Type B pancreatic cell (in vitro differentiated cells): Measurements from ENCODE around the gene CDC20B. TPM values are rescaled to one million over a fixed set of nuclear protein-coding genes. Genes with fewer than 3 reads are reported as not detected.

Source experiments
- DNase-seq: peaks from one replicate; pipeline ENCODE4 v3.0.0; 2021; ENCODE audit warnings: mixed read lengths; ENCODE audit not compliant: unreplicated experiment; ENCODE audit errors: extremely low spot score
- H3K27ac Mint-ChIP-seq: 2 replicates; pipeline ENCODE4 v1.8.0; 2021; ENCODE audit warnings: mild to moderate bottlenecking, mixed read lengths
- H3K27me3 Mint-ChIP-seq: 2 replicates; pipeline ENCODE4 v1.8.0; 2021; ENCODE audit warnings: mixed read lengths
- H3K36me3 Mint-ChIP-seq: 2 replicates; pipeline ENCODE4 v1.8.0; 2021; ENCODE audit warnings: mixed read lengths
- H3K4me1 Mint-ChIP-seq: one replicate; pipeline ENCODE4 v1.8.0; 2021; ENCODE audit warnings: mixed read lengths; ENCODE audit not compliant: unreplicated experiment
- H3K4me3 Mint-ChIP-seq: 2 replicates; pipeline ENCODE4 v1.8.0; 2021; ENCODE audit warnings: mild to moderate bottlenecking, mixed read lengths
- H3K9me3 Mint-ChIP-seq: 2 replicates; pipeline ENCODE4 v1.8.0; 2021; ENCODE audit warnings: mixed read lengths
- CTCF ChIP-seq: fragments of 200-600 bp; sonication (generic); conservative IDR thresholded peaks from 2 replicates; pipeline ENCODE4 v1.5.0; 2021; ENCODE audit warnings: antibody characterized with exemption, mild to moderate bottlenecking
- long read RNA-seq: library from polyadenylated mRNA; unstranded; transcript quantifications from one replicate; pipeline ENCODE4 v2.0.0, GENCODE V29; 2020
- total RNA-seq: library from RNA; stranded (reverse); gene quantifications from 2 replicates; pipeline ENCODE4 v1.2.1, GENCODE V29; 2021; ENCODE audit warnings: low replicate concordance

CDC20B gene
- total RNA-seq = 0.38 and 0.92 TPM in 2 replicates
- long read RNA-seq, partial matches to known transcripts = 2 of 2 reads
- long read RNA-seq, other reads (novel, unspliced or antisense) = 0 of 2 reads

GRCh38 chr5:55172937-55173686 is at the start of gene CDC20B:
Gene CDC20B (minus strand): TSS chr5:55173177. CDS start chr5:55173000, 177 bp downstream.
- TF ChIP-seq CTCF = no peak
- Mint-ChIP-seq H3K36me3 (no peaks in the 10 kb centered on the region), H3K27me3 (peaks cover 74% of the 10 kb centered on the region), H3K4me1 (peaks cover 13% of the 10 kb centered on the region), H3K4me3 (peak within 1 kb of the TSS; percentile 89), H3K27ac (peak within 1 kb of the TSS; percentile 63), H3K9me3 (no peaks in the 10 kb centered on the region)
- peak; percentile 78 for DNase-seq

GRCh38 chr5:55222092-55222984 is 49.4 kb upstream of the CDC20B start:
- H3K4me3 Mint-ChIP-seq = peak overlapping the region; percentile 73
- peaks cover 86% of the 10 kb centered on the region for H3K27me3 Mint-ChIP-seq
- no peak for DNase-seq

DNA sequence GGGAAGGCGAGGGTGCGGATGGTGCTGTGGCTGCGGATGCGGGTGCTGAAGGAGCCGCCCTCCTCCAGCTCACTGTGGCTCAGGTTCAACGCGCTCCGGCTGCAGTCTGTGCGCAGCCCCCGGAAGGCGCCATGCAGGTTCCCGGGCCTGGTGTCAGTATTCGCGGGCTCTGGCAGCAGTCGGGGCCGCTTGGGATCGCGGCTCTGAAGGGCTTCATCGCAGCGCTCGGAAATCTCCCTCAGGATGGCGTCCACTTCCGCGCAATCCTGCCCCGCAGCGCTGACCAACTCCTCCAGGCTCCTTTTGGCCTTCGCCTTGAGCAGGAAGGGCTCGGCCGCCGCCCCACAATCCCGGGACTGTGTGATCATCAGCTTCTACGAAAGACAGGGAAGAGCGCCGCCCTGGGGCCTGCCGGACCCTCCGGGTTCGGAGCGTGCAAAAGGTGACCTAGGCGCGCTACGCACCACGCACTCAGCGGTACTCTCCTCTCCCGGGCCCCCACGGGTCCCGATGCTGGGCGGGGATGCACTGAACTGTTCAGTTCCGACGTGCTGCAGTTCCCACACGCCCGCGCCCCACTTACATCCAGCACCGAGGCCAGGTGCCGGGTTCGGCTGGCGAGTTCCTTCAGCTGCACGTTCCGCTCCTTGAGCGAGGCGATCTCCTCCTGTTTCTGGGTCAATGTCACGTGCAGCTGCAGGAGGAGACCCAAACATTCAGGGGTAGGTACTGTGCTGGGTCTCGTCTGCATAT is 47.6 kb upstream of the CDC20B start:
- no peak for DNase-seq
- TF ChIP-seq CTCF = peak; percentile 22
- peaks cover 14% of the 10 kb centered on the region for H3K4me1 Mint-ChIP-seq
- H3K27me3 Mint-ChIP-seq = peaks cover 83% of the 10 kb centered on the region
- no peaks in the 10 kb centered on the region for H3K9me3 Mint-ChIP-seq
- peaks cover 4% of the 10 kb centered on the region for H3K36me3 Mint-ChIP-seq
- H3K27ac Mint-ChIP-seq = peak overlapping the region; percentile 67
- H3K4me3 Mint-ChIP-seq = peak overlapping the region; percentile 84

More at GRCh38 chr5:55222092-55222984, 49.4 kb upstream of the CDC20B start:
- peaks cover 14% of the 10 kb centered on the region for H3K4me1 Mint-ChIP-seq
- peak overlapping the region; percentile 46 for H3K27ac Mint-ChIP-seq
- TF ChIP-seq CTCF = no peak
- H3K9me3 Mint-ChIP-seq = no peaks in the 10 kb centered on the region
- H3K36me3 Mint-ChIP-seq = peaks cover 4% of the 10 kb centered on the region

- Mint-ChIP-seq H3K27me3 (peaks cover 75% of the 10 kb centered on the region), H3K36me3 (peaks cover 4% of the 10 kb centered on the region), H3K9me3 (no peaks in the 10 kb centered on the region), H3K4me3 (peak overlapping the region; percentile 84), H3K4me1 (peaks cover 14% of the 10 kb centered on the region), H3K27ac (peak overlapping the region; percentile 67)
- DNase-seq = no peak
- TF ChIP-seq CTCF = no peak
Observed at GRCh38 chr5:55219770-55220169, 46.8 kb upstream of the CDC20B start.

DNA sequence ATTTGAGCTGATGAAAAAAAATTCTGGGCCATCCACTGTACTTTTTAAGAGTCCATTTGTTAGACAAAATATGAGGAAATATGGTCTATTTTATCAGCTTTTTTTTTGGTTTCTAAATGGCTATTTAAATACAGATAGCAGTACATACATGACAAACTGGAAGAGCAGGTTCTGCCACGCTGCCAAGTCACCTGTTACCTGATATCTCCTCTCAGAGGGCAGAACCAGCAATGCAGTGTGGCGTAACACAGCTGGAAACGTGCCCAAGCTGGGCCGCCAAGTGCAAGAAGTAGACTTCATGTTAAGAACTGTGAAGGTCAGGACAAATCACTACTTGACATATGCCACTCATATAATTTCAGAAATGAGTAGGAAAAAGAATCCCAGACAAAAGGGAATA is 46.0 kb upstream of the CDC20B start:
- DNase-seq = no peak

More for the DNA sequence above, 46.0 kb upstream of the CDC20B start:
- peaks cover 67% of the 10 kb centered on the region for H3K27me3 Mint-ChIP-seq
- peaks cover 14% of the 10 kb centered on the region for H3K4me1 Mint-ChIP-seq
- TF ChIP-seq CTCF = no peak
- H3K36me3 Mint-ChIP-seq = peaks cover 1% of the 10 kb centered on the region
- peak overlapping the region; percentile 75 for H3K4me3 Mint-ChIP-seq
- peak overlapping the region; percentile 79 for H3K27ac Mint-ChIP-seq
- no peaks in the 10 kb centered on the region for H3K9me3 Mint-ChIP-seq
